T-helper 2 cell treated with Interferon-gamma antibody and Interleukin-4, amounts not matched to agents 5 μg/mL and 100 μg/mL, for 36 hours (primary cell): ENCODE results near the gene CLRN1.

Source experiments
- DNase-seq: peaks from one replicate; pipeline ENCODE4 v3.0.0; 2021; ENCODE audit warnings: low spot score
- H3K27ac Mint-ChIP-seq: one replicate; pipeline ENCODE4 v1.8.0; 2021; ENCODE audit warnings: mild to moderate bottlenecking, mixed read lengths
- H3K27me3 Mint-ChIP-seq: one replicate; pipeline ENCODE4 v1.8.0; 2021; ENCODE audit warnings: low read depth, mixed read lengths
- H3K36me3 Mint-ChIP-seq: one replicate; pipeline ENCODE4 v1.8.0; 2021; ENCODE audit warnings: low read depth, mixed read lengths
- H3K4me1 Mint-ChIP-seq: one replicate; pipeline ENCODE4 v1.8.0; 2021; ENCODE audit warnings: low read depth, mixed read lengths
- H3K4me3 Mint-ChIP-seq: one replicate; pipeline ENCODE4 v1.8.0; 2022; ENCODE audit warnings: mild to moderate bottlenecking, moderate library complexity, mixed read lengths
- H3K9me3 Mint-ChIP-seq: one replicate; pipeline ENCODE4 v1.8.0; 2021; ENCODE audit warnings: mixed read lengths

Gene CLRN1, protein sequence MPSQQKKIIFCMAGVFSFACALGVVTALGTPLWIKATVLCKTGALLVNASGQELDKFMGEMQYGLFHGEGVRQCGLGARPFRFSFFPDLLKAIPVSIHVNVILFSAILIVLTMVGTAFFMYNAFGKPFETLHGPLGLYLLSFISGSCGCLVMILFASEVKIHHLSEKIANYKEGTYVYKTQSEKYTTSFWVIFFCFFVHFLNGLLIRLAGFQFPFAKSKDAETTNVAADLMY

DNA sequence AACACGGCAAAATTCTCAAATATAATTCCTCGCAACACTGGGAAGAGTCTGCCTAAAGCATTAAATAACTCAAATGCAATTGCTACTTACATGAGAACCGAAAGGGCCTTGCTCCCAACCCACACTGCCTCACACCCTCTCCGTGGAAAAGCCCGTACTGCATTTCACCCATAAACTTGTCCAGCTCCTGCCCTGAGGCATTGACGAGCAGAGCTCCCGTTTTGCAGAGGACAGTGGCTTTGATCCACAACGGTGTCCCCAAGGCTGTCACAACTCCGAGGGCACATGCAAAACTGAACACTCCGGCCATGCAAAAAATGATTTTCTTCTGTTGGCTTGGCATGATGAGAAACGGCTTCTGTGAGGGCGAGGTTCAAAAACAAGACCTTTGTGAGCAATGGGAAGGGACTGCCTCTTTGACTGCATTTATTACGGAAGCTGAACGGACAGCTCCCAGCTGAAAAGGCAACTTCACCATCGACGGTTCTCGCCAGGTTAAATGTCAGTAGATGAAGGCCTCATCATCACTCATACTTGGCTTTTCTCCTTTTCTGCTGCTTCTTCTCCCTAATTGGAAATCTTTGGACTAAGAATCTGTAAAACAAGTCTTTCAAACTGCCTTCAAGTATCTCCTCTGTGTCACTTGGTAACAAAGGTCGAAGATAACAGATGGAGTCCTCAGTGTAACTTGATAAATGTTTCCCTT lies at the start of gene CLRN1:
Gene CLRN1, minus strand, starts transcription at position 362 of the 706 bp plus-strand sequence. Its CDS starts 19 bp downstream, at position 343.
- H3K4me3 Mint-ChIP-seq = no peak within 1 kb of the TSS
- H3K27me3 Mint-ChIP-seq = peaks cover 18% of the 10 kb centered on the region
- H3K36me3 Mint-ChIP-seq = no peaks in the 10 kb centered on the region
- no peak within 1 kb of the TSS for H3K27ac Mint-ChIP-seq
- no peaks in the 10 kb centered on the region for H3K4me1 Mint-ChIP-seq
- no peak for DNase-seq
- H3K9me3 Mint-ChIP-seq = no peaks in the 10 kb centered on the region

DNA sequence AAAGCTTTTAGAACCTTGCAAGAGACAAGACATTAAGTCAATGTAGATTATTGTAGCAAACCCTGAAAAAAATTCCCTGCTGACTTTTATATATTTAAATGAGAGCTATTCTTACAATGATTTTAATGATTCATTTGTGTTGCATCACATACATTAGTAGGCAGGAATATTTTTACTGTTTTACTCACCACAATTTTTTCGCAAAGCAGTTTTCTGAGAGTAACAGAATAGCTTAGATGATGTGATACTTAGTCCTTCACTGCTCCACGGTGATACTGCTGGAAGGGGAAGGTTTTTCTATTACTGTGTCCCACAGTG lies 43.9 kb upstream of the CLRN1 start:
- no peaks in the 10 kb centered on the region for H3K9me3 Mint-ChIP-seq
- no peaks in the 10 kb centered on the region for H3K4me1 Mint-ChIP-seq
- no peaks in the 10 kb centered on the region for H3K36me3 Mint-ChIP-seq
- no peak for DNase-seq
- no peak overlapping the region for H3K27ac Mint-ChIP-seq
- no peak overlapping the region for H3K4me3 Mint-ChIP-seq
- peaks cover 13% of the 10 kb centered on the region for H3K27me3 Mint-ChIP-seq

DNA sequence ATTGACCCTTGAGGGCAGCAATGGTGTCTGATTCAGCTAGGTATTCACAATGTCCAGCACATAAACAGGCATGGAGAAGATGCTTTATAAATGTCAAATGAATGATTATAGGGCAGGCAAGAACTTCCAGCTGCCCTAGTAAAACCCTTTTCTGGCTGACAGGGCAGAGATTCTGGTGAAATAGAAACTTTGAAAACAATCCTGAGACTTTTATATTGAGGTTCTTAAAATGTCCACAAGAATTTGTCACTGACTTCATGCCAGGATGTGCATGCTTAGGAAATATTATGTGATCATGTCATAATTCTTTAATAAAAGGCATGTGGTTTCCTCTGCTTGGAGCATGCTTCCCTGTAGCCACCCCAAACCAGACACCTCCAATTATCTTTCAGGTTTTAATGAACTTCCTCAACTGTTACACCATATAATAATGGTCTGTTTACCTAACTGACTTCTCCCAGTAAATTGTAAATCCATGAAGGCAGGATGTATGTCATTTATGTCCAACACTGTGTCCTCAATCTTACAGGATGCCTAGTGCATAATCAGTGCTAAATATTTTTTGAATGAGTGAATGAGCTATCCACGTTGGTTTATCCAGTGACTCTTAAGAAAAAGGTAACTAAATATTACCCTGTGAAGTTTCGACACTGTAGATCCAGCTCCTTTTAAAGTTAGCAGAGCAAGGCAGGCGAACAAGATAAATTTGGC lies 43.4 kb upstream of the CLRN1 start:
- Mint-ChIP-seq H3K27me3 (peaks cover 13% of the 10 kb centered on the region), H3K4me3 (no peak overlapping the region), H3K9me3 (no peaks in the 10 kb centered on the region), H3K36me3 (no peaks in the 10 kb centered on the region), H3K4me1 (no peaks in the 10 kb centered on the region), H3K27ac (no peak overlapping the region)
- no peak for DNase-seq

DNA sequence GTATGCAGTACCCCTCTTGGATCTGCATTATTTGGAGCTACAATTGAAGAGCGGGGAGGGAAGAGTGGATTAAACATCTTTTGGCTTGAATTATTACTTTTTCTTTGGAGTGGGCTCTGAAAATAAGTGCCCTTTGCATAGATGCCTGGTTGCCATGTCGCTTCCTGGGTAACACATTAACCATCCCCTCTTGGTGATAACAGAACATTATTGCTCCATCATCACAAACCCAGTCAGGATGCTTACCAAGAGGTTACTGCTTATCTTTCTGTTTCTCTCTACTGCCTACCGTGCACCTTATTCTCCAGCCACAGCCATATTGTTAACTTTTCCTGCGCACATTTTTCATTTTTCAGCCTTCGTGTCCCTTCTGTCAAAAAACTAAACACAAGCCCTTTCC lies 42.7 kb upstream of the CLRN1 start:
- H3K27ac Mint-ChIP-seq = no peak overlapping the region
- no peak overlapping the region for H3K4me3 Mint-ChIP-seq
- H3K36me3 Mint-ChIP-seq = no peaks in the 10 kb centered on the region
- H3K4me1 Mint-ChIP-seq = no peaks in the 10 kb centered on the region
- no peaks in the 10 kb centered on the region for H3K9me3 Mint-ChIP-seq
- peaks cover 13% of the 10 kb centered on the region for H3K27me3 Mint-ChIP-seq
- no peak for DNase-seq

DNA sequence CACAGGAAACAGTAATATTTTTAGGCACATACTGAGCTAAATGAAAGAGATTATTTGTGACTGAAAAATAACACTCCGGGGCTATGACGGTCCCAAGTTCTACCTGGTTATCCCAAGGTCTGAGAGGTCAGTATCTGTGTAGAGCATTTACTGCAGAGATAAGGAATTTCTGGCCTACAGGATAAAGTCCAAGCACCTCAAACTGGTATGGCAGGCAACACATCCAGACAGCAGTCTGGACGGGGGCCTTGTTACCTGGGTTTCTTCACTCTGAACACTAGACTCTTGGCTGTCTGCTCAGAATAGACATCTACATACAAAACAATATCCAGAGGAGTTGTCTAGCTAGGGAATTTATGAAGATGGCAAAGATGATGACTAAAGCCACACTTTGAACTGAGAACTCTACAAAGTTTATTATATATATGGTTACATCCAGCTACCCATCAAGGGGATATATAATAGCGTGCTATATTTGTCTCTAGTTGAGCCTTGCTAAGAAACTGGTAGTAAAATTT lies 42.0 kb upstream of the CLRN1 start:
- H3K9me3 Mint-ChIP-seq = no peaks in the 10 kb centered on the region
- H3K36me3 Mint-ChIP-seq = no peaks in the 10 kb centered on the region
- no peak overlapping the region for H3K27ac Mint-ChIP-seq
- no peaks in the 10 kb centered on the region for H3K4me1 Mint-ChIP-seq
- no peak for DNase-seq
- H3K4me3 Mint-ChIP-seq = no peak overlapping the region
- peaks cover 13% of the 10 kb centered on the region for H3K27me3 Mint-ChIP-seq

DNA sequence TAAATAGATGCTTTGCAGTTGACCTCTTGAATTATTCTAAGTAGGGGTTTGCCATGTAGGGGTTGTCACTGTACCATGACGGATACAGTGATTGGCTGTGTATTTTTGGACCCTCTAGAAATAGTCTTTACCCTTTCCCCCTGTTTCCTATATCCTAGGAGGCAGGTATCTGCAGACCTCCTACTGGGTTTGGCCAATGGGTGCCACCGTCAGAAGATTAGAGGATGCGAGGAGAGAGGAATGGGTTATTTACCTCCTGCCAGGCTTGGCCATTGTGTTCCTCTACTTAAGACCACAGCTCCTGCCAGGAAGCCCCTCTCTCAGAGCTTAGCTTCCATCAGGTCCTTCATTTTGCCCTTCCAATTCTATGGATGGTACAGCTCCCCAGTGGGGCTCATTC lies 40.2 kb upstream of the CLRN1 start:
- no peak for DNase-seq
- no peaks in the 10 kb centered on the region for H3K4me1 Mint-ChIP-seq
- no peaks in the 10 kb centered on the region for H3K36me3 Mint-ChIP-seq
- H3K27ac Mint-ChIP-seq = no peak overlapping the region
- H3K9me3 Mint-ChIP-seq = no peaks in the 10 kb centered on the region
- H3K4me3 Mint-ChIP-seq = no peak overlapping the region
- H3K27me3 Mint-ChIP-seq = peaks cover 13% of the 10 kb centered on the region

DNA sequence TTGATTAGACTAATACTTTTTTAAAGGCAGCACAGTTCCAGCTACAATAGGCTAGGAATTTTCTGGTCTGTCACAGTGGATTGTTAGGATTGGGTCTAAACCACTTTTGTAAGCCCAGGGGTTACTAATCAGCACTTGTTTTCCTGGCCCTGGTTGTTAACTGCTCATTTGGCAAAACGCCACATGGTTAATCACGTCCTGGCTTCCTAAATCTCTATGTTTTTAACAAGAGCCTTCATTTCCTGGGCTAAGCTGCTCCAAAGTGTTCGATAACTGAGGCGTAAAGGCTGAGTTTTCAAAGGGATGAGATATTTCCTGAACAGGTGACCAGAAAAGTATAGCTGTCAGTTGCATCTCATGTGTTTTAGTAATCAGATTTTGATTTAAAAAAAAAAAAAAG lies 38.9 kb upstream of the CLRN1 start:
- DNase-seq = no peak
- Mint-ChIP-seq H3K36me3 (no peaks in the 10 kb centered on the region), H3K4me3 (no peak overlapping the region), H3K27ac (no peak overlapping the region), H3K4me1 (no peaks in the 10 kb centered on the region), H3K27me3 (peaks cover 15% of the 10 kb centered on the region), H3K9me3 (no peaks in the 10 kb centered on the region)

DNA sequence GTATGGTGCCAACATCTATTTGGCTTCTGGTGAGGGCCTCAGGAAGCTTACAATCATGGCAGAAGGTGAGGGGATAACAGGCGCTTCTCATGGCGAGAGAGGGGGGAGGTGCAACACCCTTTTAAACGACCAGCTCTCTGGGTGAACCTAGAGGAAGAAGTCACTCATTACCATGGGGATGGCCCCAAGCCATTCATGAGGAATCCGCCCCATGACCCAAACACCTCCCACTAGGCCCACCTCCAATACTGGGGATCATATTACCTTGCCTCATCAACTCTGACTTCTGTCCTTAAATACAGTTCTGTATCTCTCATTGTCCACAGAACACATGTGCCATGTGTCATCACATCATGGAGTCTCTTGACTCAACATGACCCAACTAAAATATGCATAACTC lies 37.5 kb upstream of the CLRN1 start:
- Mint-ChIP-seq H3K27me3 (peaks cover 12% of the 10 kb centered on the region), H3K4me1 (no peaks in the 10 kb centered on the region), H3K9me3 (no peaks in the 10 kb centered on the region), H3K4me3 (no peak overlapping the region), H3K36me3 (no peaks in the 10 kb centered on the region), H3K27ac (no peak overlapping the region)
- no peak for DNase-seq

DNA sequence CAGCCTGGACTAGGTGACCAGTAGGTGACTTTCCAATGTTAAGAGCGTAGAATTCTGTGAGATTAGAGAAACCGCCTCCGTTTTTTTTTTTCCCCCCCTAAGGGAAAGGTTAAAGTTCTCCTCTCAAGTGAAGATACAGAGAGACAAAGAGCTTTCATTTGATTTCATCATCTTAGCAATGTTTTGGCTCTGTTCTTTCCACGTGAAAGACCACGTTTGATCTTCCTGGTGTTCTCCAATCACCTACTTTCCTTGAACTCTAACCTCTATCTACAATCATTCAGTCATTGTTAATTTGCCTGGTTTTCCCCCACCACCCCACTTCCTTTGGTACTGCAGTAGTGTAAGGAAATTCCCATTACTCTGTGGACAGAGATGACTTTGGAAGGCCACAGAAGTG lies 36.9 kb upstream of the CLRN1 start:
- Mint-ChIP-seq H3K27me3 (peaks cover 12% of the 10 kb centered on the region), H3K4me1 (no peaks in the 10 kb centered on the region)
- DNase-seq = no peak

DNA sequence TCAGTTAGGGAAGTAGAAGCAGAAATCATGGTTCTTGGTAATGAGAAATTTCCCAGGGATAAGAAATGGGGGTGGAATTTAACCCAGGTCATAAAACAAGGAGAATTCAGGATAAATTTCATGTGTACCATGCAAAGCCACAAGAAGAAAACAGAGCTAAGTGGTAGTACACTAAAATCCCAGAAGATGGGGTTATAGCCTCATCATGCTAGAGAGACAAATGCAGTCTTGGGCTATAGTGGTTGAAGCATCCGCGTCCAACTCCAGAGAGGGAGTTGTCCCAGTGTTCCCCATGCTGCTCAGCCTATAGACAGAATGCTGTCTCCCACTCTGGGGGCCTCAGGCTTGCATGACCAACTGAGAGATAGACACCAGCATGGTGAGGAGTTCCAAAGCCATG lies 36.2 kb upstream of the CLRN1 start:
- DNase-seq = no peak

More for the DNA sequence above, 36.9 kb upstream of the CLRN1 start:
- Mint-ChIP-seq H3K36me3 (no peaks in the 10 kb centered on the region), H3K27ac (no peak overlapping the region), H3K9me3 (no peaks in the 10 kb centered on the region), H3K4me3 (no peak overlapping the region)

DNA sequence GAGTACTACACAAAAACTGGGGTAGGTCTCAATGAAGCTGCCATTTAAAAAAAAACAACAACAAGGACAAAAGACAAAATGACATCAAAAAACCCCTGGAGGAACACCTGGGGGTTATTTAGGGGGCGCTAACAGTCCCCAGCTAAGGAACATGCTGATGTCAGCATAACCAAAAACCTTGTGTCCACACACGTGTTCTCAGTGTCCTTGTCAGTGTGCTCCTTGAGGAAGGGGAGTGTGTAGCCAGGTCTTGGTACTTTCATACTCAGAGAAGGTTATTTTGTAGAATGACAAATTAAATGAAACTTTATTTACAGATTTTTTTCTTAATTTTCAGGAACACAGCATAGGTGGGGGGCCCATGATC lies 31.2 kb upstream of the CLRN1 start:
- Mint-ChIP-seq H3K9me3 (no peaks in the 10 kb centered on the region), H3K4me1 (no peaks in the 10 kb centered on the region), H3K27me3 (peaks cover 8% of the 10 kb centered on the region), H3K4me3 (no peak overlapping the region), H3K27ac (no peak overlapping the region), H3K36me3 (no peaks in the 10 kb centered on the region)
- DNase-seq = no peak

More for the DNA sequence above, 36.2 kb upstream of the CLRN1 start:
- H3K9me3 Mint-ChIP-seq = no peaks in the 10 kb centered on the region
- H3K27ac Mint-ChIP-seq = no peak overlapping the region
- H3K4me1 Mint-ChIP-seq = no peaks in the 10 kb centered on the region
- H3K4me3 Mint-ChIP-seq = no peak overlapping the region
- H3K36me3 Mint-ChIP-seq = no peaks in the 10 kb centered on the region
- H3K27me3 Mint-ChIP-seq = peaks cover 10% of the 10 kb centered on the region

DNA sequence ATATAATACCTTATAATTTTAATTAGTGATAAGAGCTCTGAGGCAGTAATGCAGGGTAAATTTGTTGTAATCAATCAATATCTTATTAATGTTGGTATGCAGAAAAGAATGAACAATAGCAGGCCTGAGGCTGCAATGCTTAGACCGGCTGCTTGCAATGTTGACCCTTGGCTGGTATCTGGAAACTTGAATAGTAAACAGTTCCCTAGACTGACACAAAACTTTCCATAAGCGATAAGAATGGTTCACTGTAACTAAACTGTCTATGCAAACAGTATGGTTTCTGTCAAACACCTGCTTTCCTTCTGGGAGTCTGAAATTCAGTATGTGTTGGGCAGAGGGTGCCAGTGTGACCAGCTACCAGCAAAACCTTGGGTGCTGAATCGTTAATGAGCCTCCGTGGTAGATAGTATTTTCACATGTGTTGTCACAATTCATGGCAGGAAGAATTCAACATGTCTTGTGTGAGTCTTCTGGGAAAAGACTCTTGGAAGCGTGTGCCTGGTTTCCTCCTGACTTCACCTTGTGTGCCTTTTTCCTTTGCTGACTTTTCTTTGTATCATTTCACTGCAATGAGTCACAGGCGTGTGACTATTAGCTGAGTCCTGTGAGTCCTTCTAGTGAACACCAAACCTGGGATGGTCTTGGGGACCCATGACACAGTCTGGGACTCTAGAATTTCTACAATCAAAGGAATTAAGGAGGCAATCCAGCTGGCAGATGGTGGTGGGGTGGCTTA lies 30.7 kb upstream of the CLRN1 start:
- H3K27me3 Mint-ChIP-seq = peaks cover 14% of the 10 kb centered on the region
- no peaks in the 10 kb centered on the region for H3K9me3 Mint-ChIP-seq
- no peak overlapping the region for H3K27ac Mint-ChIP-seq
- no peak overlapping the region for H3K4me3 Mint-ChIP-seq
- no peaks in the 10 kb centered on the region for H3K36me3 Mint-ChIP-seq
- no peaks in the 10 kb centered on the region for H3K4me1 Mint-ChIP-seq
- DNase-seq = no peak

DNA sequence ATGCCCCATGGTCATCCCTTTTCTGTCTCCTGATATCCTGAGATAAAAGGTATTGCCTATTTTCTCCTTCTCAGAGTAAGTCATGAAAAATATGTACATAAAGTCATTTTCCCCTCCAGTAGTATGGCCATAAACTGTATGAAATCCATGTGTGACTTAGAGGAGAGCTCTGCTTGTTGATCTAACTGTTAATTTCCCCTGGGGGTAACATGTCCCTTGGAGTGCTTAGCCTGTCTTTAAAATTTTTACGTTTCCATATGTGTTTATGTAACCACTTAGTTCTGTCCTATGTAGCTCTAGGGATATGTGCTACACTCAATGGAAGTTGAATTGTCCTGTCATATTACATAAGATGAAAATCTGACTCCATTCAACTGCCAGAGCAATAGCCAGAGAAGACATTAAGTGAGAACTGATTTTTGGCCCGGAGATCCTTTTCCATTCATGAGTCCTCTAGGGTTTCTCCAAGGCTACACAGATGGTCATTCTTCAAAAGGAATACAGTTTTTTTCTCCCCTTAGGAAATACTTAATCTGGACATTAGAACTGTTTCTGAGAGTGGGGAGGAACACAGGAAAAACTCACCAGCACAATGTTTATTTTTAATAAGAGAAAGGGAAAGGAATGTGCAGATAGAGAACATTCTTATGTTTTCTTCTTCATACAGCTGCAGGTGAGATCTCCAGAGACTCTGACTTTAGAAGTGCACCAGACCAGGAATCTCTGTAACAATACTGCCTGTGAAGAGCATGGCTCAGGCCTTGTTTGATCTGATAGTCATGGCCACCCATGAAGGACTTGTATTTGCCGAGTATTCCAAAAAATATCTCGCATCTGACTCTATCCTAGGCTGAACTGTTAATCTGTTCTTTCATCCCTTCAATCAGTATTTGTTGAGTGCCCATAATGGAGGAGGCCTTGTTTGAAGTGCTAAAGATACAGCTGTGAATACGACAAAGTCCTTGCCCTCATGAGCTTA lies 29.8 kb upstream of the CLRN1 start:
- Mint-ChIP-seq H3K27me3 (peaks cover 20% of the 10 kb centered on the region), H3K9me3 (no peaks in the 10 kb centered on the region), H3K4me1 (peaks cover 6% of the 10 kb centered on the region), H3K36me3 (no peaks in the 10 kb centered on the region), H3K4me3 (no peak overlapping the region), H3K27ac (no peak overlapping the region)
- DNase-seq = no peak
